HG03442 (cell line): ENCODE data around the gene EPHA2.

Experiments used
- ATAC-seq: cut with Tn5 transposase; IDR thresholded peaks from one replicate; pipeline ENCODE4 v1.9.1; 2021; ENCODE audit warnings: mild to moderate bottlenecking, moderate library complexity; ENCODE audit not compliant: unreplicated experiment

The EPHA2 gene

DNA sequence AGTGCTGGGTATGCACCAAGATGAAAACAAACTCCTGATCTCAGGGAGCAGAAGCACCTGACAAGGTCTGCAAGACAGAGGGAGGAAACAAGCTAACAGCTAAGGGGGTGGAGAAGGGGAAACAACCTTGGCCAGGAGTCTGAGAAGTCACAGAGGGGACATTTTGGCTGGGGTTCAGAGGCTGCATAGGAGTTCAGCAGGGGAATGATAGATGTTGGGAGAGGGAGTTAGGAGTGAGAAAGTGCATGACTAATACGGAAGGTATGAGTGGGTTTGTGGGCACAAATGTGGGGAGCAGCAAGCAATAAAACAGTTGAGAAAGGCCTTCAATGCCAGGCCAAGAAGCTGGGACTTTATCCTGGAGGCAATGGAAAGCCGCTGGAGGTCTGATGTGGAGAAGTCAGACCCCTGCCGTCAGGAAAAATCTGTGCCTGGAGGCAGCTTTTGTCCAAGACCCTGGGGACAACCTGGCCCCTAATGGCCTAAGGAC lies 16.4 kb downstream of the EPHA2 start:
- ATAC-seq, result no peak

DNA sequence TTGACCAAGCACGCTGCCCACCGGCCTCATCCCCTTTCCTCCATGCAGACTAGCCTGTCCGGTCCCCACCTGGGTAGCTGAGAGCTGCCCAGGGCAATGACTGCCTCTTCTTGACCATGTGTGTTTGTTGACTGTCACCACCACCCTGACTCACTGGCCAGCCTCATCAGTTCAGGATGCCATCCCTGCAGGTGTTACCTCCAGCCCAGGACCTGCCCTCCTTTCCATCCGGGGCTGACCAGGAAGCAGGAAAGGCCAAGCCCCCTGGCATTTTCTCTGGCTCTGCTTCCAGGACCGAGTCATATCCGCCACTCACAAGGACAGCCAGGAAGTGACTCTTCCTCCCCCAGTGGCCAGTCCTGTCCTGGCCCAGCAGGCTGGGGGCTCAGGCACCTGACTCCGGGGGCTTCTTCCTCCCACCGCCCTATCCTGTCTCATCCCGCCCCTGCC lies 17.1 kb downstream of the EPHA2 start:
- no peak for ATAC-seq

DNA sequence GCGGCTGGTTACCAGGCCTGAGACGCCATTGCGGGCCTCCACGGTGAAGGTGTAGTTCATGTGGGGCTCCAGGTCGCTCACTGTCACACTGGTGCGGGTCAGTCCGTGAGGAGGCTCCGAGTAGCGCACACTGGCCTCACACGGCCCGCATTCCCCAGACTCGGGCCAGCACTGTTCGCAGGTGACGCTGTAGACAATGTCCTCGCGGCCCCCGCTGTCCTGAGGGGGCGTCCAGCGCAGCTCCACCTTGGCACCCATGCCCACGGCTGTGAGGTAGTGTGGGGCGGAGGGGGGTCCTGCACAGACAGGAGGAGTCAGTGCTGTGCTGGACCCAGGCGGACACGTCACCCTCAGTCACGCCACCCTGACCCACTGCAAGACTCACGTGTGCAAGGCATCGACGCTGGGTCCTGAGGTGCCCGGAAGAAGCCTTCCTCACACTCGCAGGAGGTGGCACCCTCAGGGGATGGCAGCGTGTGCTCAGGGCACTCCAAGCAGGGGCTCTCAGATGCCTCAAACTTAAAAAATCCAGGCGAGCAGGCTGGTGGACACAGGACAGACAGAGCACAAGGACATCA lies 17.9 kb downstream of the EPHA2 start:
- ATAC-seq, result no peak

DNA sequence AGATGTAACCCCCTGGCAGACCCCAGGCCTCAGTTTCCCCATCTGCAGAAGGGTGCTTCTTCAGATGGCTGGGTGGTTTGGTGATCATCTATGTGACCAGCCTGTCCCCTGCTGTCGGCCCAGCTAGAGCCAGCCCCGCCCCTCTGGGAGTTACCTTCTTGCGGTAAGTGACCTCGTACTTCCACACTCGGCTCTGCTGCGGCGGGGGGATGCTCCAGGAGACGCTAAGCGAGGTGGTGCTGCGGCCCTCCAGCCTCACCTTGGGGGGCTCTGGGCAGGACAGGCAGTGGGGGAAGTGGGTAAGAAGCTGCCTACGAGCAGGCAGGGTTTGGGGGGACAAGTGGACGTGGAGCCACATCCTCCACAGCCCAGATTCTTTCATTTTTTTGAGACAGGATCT lies 20.4 kb downstream of the EPHA2 start:
- no peak for ATAC-seq

DNA sequence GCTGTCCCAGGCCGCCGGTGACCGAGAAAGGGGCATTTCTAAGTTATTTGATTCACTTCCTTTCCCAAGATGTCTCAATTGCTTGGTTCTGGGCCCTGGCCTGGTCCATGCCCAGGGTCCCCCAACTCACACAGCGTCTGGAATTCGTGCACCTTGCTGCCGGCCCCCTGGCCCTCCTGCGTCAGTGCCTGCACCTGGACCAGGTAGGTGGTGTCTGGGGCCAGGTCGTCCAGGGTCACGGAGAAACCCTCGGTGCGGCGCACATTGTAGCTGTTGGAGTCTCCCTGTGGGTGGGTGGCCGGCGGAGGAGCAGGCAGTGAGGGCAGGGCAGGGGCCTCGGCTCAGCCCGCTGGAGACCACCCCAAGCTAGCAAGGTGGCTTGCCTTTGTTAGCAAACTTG lies 21.0 kb downstream of the EPHA2 start:
- no peak for ATAC-seq

DNA sequence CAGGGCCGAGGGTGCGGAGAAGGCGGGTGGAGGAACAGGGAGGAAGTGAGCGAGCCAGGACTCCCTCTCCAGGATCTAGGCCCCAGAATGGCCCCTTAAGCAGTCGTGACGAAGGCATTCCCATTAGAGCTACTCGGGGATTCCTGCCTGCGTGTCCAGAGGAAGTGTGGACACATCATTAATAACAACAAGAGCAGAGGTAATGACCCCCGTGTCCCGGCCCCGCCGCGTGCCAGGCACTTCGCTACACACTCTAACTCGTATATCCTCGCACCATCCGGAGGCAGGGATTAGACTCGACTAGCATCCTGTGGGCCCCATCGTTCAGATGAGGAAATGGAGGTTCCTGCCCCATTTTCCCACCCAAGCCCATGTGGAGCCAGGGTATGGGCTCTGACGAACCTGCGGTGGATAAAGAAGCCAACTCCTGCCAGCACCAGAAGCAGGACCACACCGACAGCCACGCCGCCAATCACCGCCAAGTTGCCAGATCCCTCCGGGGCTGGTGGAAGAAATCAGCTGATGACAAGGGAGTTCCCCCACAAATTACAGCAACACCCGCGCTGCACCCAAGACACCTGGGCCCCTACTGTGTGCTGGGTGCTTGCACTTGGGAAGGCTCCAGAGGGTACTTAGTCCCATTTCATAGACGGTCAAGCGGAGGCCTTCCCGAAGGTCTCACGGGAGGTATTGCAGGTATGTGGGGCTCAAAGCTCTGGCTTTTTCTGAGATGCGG lies 21.6 kb downstream of the EPHA2 start:
- no peak for ATAC-seq

DNA sequence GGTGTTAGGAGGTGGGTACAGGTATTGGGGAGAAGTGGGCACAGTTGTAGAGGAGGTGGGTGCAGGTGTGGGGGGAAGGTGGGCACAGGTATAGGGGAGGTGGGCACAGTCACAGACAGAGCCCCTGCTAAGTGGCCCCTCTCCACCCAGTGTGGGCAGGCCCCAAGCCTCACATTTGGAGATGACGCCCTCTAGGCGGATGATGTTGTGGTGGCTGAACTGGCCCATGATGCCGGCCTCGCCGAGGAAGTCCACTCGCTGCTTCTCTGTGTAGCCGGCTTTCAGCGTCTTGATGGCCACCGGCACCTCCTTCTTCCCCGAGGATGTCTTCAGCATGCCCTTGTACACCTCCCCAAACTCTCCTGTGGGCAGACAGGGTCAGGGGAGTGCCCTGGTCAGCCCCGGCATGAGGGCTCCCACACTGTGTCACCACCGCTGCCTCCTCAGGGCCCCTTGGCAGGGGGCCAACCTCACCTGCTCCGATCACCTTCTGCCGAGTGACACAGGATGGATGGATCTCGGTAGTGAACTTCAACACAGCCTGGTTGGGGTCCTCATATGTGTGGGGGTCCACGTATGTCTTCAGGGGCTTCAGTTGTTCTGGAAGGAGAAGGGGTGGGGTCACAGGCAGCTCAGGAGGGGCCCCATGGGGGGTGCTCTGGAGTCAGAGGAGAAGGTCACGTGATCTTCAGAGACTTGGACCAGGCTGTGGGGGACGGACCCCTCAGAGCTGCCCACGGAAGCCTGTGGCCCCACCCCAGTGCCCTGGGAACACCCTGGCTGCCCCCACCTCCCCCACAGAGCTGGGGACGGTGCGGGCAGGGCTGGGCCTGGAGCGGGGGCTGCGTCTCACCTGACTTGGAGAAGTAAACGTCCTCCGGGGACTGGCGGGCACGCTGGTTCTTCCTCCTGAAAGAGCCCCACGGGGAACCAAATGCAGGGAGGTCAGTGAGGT lies 22.6 kb downstream of the EPHA2 start:
- no peak for ATAC-seq

DNA sequence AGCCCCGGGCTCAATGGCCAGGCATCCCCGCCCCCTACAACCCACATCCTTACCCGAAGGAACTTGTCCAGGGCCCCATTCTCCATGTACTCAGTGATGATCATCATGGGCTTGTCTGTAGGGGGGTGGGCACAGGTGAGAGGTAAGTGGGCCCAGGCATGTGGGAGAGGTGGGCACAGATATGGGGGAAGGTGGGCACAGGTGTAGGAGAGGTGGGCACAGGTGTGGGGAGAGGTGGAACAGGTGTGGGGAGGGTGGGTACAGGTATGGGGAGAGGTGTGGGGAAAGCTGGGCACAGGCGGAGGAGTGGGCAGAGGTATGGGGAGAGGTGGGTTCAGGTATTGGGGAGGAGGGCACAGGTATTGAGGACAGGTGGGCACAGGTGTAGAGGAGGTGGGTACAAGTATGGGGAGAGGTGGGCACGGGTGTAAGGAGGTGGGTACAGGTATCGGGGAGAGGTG lies 23.5 kb downstream of the EPHA2 start:
- no peak for ATAC-seq

DNA sequence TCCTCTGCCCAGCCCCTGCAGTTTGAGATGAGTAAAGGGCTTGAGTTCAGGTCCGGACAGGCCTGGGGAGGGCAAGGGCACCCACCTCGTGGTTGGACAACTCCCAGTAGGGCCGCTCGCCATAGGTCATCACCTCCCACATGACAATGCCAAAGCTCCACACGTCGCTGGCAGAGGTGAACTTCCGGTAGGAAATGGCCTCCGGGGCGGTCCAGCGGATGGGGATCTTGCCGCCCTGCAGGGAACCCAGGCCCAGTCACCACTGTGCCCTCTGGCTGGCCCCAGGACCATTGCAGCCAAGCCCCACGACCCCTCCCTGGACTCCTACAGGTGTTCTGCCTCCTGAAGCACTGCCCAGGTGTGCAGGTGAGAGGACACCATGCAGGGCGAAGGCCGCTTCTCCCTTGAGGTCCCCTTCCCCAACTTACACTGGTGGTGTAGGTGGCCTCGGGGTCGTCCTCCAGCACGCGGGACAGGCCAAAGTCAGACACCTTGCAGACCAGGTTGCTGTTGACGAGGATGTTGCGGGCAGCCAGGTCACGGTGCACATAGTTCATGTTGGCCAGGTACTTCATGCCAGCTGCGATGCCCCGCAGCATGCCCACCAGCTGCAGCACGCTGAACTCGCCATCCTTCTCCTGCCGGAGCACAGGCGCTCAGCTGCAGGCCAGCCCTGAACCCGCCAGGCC lies 24.1 kb downstream of the EPHA2 start:
- ATAC-seq, result no peak

DNA sequence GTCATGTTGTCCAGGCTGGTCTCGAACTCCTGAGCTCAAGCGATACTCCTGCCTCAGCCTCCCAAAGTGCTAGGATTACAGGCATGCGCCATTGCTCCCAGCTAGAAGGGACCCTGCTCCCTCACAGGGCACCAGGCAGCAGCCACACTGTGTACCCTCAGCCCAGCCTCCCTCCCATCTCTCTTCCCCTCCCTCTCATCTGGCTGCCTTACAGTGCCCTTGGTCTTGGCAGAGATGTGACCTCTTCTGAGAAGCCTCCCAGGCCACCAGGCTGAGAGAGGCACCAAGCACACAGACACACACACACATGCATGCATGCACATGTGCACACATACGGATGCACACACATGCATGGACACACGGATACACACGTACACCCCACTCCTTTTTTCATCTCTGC lies 25.0 kb downstream of the EPHA2 start:
- ATAC-seq, result no peak

DNA sequence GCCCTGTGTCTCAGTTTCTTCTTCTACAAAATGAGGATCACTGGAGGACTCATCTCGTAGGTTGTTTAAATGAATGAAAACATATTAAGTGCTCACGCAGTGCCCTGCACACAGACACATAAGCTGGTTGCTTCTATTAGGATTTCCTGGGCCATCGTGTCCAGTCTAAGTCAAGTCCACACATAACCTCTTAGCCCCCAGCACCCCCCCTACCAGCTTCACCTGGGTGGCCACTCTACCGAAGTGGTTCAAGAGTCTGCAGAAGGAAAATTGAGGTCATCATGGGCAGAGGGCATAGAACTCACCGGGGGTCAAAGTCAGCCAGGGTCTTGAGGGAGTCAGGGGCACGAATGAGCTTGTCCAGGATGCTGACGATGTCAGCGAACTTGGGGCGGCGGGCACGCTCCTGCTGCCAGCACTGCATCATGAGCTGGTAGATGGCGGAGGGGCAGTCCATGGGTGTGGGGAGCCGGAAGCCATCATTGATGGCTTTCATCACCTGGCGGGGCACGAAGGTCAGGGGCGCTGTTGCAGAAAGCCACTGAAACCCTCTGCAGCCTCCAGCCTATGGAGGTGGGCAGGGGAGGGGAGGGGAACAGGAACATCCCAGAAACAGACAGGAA lies 25.8 kb downstream of the EPHA2 start:
- no peak for ATAC-seq

DNA sequence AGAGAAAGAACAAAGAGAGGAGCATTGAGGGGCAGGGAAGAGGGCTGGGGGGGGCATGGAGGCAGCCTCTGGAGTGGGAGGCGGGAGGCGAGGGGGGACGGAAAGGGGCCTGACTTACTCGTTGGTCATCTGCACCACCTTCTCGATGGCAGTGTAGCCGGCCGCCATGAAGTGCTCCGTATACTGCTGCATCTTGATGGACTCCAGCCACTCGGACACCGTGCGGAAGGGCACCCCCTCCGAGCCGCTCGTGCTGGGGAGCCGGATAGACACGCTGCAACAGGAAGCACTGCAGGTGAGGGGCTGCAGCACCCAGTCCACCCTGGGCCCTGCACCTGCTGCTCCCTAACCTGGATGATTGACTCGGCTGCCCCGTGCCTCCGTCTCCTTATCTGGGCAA lies 26.6 kb downstream of the EPHA2 start:
- ATAC-seq, result no peak

DNA sequence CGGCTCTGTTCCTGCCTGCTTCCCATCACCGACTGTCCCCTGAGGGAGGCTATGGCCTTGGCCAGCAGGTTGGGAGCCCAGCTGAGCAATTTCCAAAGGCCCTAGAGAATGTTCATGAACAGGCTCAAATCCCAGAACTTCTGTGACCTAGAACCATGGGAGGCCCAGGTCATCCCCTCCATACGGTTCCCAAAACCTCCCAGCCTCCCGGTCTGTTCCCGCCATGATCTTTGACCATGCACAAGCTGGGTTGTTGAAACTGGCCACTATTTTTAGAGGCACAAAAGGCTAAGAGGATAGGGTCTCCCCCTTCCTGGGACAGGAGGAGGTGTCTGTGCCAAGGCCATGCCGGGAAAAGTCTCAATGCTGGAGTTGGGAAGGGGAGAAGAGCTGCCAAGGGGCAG lies 27.5 kb downstream of the EPHA2 start:
- ATAC-seq, result no peak

DNA sequence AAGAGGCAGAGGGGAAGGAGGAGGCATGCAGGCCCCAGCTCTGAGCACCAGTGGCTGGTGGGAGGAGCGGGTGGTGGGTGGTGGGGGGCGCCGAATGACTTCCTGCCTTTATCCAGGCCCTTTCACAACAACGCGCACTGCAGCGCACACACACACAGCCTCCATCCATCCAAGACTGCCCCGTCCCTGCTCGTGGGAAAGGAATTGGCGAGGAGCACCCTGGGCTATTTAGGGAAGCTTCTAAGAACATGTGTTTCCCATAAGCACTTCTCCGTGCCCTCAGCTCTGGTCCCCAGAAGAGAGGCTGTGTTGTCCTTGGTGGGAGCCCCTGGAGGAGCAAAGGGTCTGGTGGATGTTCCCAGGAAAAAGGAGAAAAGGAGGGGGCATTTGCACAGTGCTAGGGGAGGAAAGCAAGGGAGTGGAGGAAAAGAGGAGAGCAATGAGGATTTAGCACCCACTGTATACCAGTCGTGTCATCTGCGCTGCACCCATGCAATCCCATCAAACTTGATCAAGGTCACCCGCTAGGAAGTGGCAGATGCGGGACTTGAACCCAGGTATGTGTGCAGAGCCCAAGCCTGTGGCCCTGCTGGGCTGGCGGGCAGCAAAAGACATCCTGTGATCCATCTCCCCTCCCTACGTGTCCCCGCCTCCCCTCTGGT lies 28.1 kb downstream of the EPHA2 start:
- ATAC-seq, result no peak

DNA sequence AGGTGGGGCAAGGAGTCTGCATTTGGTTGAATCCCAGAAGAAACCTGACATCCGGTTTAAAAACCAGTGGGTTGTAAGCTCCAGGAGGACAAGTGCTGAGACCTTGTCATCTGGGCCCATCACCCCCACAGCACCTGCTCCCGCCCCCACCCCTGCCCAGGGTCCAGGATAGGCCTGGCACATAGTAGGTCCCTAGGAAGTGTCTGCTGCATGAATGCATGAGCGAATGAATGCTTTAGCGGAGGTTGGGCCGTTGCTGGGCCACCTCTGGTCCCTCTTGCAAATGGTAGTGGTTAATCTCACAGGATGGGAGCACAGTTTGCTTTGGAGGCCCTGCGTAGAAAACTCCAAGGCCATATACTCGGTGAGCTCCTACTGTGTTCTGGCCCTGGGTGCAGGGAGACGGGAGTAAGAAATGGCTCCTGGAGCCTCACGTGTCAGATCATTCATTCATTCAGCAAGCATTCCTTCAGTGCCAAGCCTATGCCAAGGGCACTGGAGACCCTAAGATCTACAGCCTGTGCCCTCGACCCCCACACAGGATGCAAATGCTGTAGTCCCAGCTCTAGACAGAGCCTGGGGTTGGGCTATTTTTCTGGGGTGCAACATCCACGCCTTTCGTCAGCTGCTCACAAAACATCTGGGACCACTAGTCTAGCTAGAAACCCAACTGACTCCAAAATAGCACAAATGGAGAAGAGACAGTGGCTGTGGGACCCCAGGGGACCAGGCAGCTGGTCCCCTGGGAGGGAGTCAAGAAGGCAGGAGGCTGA lies 28.9 kb downstream of the EPHA2 start:
- no peak for ATAC-seq

DNA sequence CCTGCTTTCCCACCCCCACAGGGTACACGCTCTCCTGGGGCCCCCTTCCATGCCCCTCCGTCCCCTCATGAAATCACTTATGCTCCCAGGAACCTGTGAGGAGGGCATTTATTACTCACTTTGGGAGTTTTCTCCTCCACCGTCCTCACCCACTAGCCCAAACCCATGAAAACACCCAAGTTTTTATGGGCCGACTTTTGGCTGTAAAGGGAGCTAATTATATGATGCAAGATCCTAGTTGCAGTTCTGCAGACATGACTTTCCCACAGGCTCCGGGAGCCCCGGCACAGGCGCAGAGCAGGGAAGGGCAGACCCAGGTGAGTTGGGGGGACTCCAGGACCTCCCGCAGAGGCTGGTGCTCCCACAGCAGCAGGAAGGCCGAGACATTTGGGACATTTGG lies 29.7 kb downstream of the EPHA2 start:
- no peak for ATAC-seq

DNA sequence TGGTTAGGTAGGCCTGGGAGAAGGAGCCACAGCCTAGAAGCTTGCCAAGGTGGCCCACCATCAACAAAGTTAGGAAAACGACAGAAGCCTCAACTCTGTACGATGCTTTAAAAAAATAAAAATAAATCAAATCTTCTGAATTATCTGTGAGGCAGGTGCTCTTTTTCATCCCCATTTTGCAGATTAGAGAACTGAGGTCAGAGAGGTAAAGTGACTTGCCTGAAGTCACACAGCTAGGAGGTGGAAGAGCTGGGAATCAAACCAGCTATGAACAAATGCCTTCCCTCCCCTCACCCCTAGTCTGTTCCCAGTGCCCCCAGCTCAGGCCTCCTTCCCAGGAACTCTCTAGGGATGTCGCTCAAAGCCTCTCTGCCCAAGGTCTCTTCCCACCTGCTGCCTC lies 30.4 kb downstream of the EPHA2 start:
- no peak for ATAC-seq

DNA sequence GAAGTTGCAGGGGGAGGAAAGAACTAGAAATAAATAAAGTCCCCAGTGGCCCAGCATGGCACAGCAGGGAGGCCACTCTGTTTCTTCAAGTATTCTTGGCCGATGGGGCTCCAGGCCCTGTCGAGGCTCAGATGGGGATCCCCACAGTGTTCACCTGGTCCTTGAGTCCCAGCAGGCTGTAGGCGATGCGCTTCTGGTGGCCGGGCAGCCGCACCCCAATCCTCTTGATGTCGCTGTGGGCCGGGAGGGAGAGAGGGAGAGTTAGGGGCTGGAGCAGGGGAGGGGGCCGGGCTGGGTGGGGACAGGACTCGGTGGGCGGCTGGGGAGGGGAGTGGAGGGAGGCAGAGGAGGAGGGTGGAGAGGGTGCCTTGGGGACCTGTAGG lies 30.8 kb downstream of the EPHA2 start:
- ATAC-seq, result no peak

DNA sequence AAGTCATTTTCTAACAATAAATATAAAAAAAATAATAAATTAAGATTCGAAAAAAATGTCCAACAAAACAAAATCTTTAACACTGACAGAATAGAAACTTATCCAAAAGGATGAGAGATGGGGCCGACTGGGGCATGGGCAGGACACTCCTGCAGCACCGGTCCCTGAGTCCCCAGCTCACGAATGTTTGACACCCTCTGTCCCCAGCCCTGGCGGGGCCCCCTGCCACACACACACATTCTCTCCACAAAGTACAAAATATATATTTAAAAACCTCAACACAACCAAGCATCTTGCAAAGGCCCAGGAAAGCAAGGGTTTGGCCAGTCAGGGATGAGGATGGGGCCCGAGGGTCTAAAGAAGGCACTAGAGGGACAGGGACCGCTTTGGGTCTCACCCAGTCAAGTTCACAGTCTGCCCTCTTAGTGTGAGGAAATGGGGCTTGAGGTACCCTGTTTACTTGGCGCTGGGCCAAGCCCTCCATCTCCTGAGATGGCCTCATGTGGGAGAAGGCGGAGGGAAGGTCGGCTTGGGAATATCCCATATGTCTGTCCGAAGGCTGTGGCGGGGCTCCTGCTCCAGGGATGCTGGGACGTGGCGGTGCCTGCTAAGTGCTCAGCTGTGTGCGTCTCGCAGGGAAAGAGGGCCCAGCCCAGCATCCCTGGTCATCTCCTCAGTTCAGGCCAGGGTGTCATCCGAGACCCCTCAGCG lies 31.3 kb downstream of the EPHA2 start:
- no peak for ATAC-seq
